Spleen (tissue), 7 donors: Measurements from ENCODE around the gene CPTP.

Experiments used
- CTCF ChIP-seq, 11 experiments: fragments of 200-600 bp in 7 of 11; fragments of 450-650 bp in 4 of 11; sonication (generic) in 4 of 11; IDR thresholded peaks in 8 of 11; conservative IDR thresholded peaks in 3 of 11; 1 replicate in 7 of 11; 2 replicates in 4 of 11; pipeline versions ENCODE4 v1.4.0 to v1.8.0; 2016 to 2021; ENCODE audit warnings: antibody characterized with exemption in 11 of 11, inconsistent platforms in 4 of 11, mild to moderate bottlenecking in 1 of 11
- POLR2A ChIP-seq, 3 donors: fragments of 450-650 bp; IDR thresholded peaks; one replicate each; pipeline ENCODE4 v1.5.1; 2017; ENCODE audit warnings: antibody characterized with exemption in 3 of 3, mild to moderate bottlenecking in 1 of 3
- donor health status: DM: no; HTN: no; CAD: no; lungs with moderate emphysema.
- donor health status: DM: no; HTN: no; CAD: no.
- donor health status: DM: no; HTN: no; CAD: no.

- TF ChIP-seq POLR2A (IDR thresholded peaks at IDR 0.05), result no peak
- no peak for TF ChIP-seq CTCF (IDR thresholded peaks at IDR 0.05 in 8 of 11, conservative IDR thresholded peaks at IDR 0.05 in 3 of 11)
These were observed 43.7 kb upstream of the CPTP start for GRCh38 chr1:1280782-1281481.
